Right kidney (tissue), 1 donor: ENCODE measurements around the gene WFDC1.

Experiments
- DNase-seq: peaks from one replicate; pipeline ENCODE4 v3.0.0-alpha.2; 2016

Gene WFDC1

GRCh38 chr16:84271866-84272265 is 22.8 kb upstream of the WFDC1 start:
- no peak for DNase-seq

DNA sequence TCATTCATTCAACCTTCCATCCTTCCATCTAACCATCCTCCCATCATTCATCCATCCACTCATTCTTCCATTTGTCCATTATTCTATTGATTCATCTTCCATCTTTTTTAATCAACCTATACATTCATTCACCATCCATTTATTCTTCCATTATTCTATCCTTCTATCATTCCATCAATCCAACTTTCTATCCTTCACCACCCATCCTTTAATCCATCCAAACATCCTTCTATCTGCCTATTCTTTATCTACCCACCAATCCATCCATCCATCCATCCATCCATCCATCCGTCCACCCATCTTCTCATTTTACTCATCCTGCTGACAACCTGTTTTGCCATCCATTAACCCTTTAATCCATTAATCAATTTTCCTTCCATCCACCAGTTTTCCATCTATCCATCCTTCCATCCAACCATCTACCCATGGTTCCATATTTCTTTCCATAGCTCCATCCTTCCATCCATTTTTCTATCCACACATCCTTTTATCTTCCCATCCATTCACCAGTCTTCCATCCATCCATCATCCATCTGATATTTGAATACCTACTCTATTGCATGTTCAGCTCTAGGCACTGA is 21.8 kb upstream of the WFDC1 start:
- no peak for DNase-seq

DNA sequence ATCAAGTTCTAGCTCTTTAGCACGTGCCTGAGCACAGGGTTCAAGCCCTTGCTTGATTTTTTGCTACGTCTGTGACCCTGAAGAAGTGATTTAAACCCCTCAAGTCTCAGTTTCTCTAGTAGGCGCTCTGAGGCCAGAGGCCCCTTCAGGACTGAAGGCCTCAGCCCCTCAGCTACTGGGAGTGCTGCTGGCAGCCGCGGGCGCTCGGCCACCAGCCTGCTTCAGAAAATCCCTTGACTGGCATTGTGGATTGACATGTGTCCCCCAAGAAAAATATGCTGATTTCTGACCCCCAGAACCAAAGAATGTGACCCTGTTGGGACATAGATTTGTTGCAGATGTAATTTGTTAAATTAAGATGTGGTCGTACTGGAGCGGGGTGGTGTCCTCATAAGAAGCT is 20.2 kb upstream of the WFDC1 start:
- DNase-seq = no peak

GRCh38 chr16:84275585-84276151 is 19.0 kb upstream of the WFDC1 start:
- no peak for DNase-seq

GRCh38 chr16:84277244-84277823 is 17.3 kb upstream of the WFDC1 start:
- no peak for DNase-seq

DNA sequence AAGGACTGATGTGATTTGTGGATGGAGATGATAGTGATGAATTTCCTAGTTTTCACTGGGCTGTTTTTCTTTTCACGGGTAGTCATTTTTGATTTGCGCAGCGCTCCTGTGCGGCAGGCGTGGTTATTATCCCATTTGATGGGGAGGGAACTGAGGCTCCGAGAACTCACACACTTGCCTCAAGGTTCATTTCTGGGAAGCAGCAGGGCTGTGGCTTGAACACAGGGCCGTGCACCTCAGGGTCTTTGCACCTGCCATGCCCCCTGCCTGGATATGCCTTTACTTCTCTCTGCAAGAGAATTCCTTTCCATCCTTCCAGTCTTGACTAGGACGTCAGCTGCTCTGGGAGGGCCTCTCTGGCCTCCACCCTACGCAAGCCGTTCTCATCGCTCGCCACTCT is 16.3 kb upstream of the WFDC1 start:
- no peak for DNase-seq

- DNase-seq = no peak
Measured at GRCh38 chr16:84278968-84279367, 15.7 kb upstream of the WFDC1 start.

- no peak for DNase-seq
Measured at GRCh38 chr16:84279881-84280280, 14.8 kb upstream of the WFDC1 start.

GRCh38 chr16:84281074-84281473 is 13.6 kb upstream of the WFDC1 start:
- DNase-seq = no peak

- no peak for DNase-seq
Measured at GRCh38 chr16:84282533-84282932, 12.1 kb upstream of the WFDC1 start.

- no peak for DNase-seq
Measured at GRCh38 chr16:84283314-84284153, 11.1 kb upstream of the WFDC1 start.

GRCh38 chr16:84284154-84284722 is 10.4 kb upstream of the WFDC1 start:
- DNase-seq = peak; percentile 60

DNA sequence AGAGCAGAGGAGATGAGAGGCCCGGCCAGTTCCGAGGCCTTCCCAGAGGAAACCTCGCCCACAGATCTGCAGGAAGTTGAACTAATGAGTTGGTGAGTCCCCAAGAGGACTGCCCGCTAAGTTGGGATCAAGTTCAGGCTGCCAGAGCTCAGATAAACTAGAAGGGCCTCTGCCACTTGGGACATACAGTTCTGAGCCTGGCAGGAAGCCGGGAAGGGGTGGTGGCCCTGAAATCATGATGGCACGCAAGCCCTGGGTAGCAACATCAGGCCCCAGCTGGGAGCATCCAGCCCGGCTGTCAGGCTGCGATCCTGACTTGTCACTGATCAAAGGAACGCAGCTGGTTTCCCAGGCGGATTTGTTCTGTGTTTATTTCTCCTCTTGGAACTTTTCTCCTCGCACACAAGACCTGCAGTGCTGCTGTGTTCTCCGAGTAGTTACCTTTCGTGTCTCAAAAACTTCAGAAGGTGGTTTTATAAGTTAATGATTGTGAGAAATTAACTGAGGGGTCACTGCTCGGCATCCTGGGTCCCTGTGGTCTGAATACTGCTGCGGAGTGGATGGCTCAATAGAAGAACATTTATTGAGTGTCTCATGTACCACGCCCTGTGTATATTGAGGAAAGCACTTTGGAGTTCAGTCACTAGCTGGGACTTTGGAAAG is 8.0 kb upstream of the WFDC1 start:
- DNase-seq = no peak

GRCh38 chr16:84288902-84289301 is 5.8 kb upstream of the WFDC1 start:
- DNase-seq = no peak

DNA sequence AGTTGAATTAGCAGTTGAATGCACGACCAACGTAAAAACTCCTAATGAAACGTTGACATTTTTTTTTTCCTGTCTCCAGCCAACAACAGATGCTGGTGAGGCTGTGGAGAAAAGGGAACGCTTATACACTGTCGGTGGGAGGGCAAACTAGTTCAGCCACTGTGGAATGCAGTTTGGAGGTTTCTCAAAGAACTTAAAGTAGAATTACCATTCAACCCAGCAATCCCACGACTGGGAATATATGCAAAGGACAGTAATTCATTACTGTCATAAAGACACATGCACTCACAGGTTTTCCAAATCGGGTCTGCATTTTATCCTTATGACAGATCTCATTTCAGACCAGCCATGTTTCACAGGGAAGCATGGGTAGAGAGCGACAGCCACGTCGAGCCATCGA is 3.5 kb upstream of the WFDC1 start:
- DNase-seq = no peak

GRCh38 chr16:84292011-84292410 is 2.7 kb upstream of the WFDC1 start:
- no peak for DNase-seq

DNA sequence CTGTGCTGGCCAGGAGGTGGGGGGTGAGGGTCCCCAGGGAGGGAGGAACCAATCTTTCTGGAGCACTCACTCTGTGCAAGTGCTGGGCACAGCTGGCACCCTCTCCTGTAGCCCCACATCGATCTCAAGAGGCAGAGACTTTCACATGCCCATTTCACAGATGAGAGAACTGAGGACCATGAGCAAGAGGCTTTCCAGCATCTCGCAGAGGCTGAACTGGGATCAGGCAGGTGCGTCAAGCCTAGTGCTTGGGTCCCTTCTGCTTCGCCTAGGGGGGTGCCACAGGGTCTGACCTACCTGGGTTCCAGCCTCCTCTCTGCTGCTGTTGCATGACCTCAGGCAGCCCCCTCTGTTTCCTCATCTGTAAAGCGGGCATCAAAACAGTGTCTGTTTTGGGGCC is 1.3 kb upstream of the WFDC1 start:
- DNase-seq = no peak

GRCh38 chr16:84294117-84294516 is 561 bp upstream of the WFDC1 start:
- DNase-seq = no peak

- DNase-seq = no peak
Measured at GRCh38 chr16:84295203-84295860, 654 bp downstream of the WFDC1 start.

DNA sequence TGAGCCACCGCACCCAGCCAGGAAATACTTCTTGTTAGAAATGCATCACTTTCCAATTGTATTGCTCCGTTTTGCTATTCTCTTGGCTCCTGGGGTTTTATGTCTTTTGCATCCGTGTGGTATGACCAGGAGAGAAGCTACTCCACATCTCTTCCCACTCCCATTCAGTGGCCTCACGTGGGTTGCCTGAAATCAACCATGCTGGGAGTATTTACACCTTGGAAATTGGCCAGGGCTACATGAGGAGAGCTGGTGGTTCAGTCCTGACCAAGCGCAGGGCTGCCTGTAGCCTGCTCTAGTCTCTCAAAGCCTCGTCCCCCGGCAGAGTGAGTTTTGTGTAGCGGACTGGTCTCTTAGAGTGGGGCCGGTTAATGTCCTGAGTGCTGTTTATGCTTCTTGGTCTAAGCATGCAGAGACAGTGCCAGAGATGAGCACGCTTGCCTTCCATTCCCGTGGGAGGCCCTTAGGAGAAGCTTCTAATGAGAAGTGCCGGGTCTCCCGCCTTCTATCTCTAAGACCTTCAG is 3.8 kb downstream of the WFDC1 start:
- DNase-seq = no peak

DNA sequence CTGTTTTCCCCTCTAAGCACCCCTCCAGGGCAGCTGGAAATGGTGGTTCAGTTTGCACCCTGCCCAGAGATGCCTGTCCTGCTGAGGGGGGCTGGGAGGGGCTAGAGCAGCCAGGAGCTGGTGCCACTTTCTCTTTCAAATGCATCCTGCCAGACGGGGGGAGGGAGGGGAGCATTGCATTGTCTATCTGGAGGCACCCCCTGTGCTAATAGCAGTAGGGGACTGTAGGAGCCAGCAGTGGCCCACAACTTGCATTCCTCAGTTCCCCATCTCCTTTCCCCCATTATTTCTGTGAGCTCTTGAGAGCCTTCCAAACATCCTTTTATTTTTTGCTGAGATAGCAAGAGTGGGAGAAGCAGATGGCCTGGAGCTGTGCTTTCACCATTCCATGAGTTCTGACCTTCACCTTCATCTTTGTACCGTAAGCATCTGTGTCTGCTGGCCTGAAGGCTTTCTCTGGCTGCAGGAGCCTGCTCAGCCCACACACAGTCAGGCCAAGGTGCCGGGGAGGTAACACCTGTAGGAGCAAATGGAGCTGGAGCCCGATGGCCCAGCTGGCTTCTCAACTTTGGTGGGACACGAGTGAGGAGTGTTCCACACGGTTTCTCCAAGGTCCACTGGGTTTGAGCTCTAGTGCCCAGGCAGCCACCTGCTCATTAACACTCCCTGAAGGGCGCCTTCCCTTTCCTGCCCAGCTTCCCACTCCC is 5.2 kb downstream of the WFDC1 start:
- DNase-seq = no peak
